Measurements from ENCODE around the gene CDC26. TPM values are rescaled to one million over a fixed set of nuclear protein-coding genes. Genes with fewer than 3 reads are reported as not detected.

The CDC26 gene
- total RNA-seq, 4 donors from 2014 or later, result 15.7 to 43.8 (median 30.8) TPM

- 20 to 60% methylated on average over 1 to 3 of the region's 3 CpGs for WGBS, 2 donors (ENCODE audit: low coverage in 1 of 2)
- DNase-seq, result no peak
- no peaks in the 10 kb centered on the region for H3K4me1 ChIP-seq
- intact Hi-C loops (cut with DNase I; ENCODE audit: low total_unique reads) (no loop called here), in situ Hi-C loops (cut with MboI; ENCODE audit: low pct_ligation_motif_present in 1 of 4, low pct_unique_long_range_greater_than_20kb in 1 of 4, low sequenced_read_pairs in 3 of 4) (loop anchor here in 3 of 4 donors (10.0 to 25.0 kb wide), 2 partner anchors 94 to 352 kb away; partner anchors contain the start of gene ALAD (in 1 of the 3))
- H3K9me3 ChIP-seq, result no peaks in the 10 kb centered on the region
- H3K36me3 ChIP-seq, result no peaks in the 10 kb centered on the region
- H3K27me3 ChIP-seq, result no peaks in the 10 kb centered on the region
- TF ChIP-seq EP300 (IDR thresholded peaks at IDR 0.05; ENCODE audit: low read depth) (no peak), POLR2AphosphoS5 (IDR thresholded peaks at IDR 0.05) (no peak), CTCF (IDR thresholded peaks at IDR 0.05) (no peak), POLR2A (IDR thresholded peaks at IDR 0.05) (no peak)
- no peak overlapping the region for H3K4me3 ChIP-seq
- H3K27ac ChIP-seq, result no peak overlapping the region
These were observed 35.2 kb upstream of the CDC26 start for GRCh38 chr9:113310538-113310937.

- Histone ChIP-seq H3K4me3 (no peak overlapping the region), H3K36me3 (no peaks in the 10 kb centered on the region), H3K9me3 (no peaks in the 10 kb centered on the region), H3K27ac (no peak overlapping the region), H3K27me3 (no peaks in the 10 kb centered on the region), H3K4me1 (no peaks in the 10 kb centered on the region)
- peak; percentile 41 for DNase-seq
- in situ Hi-C loops (cut with MboI; ENCODE audit: low pct_ligation_motif_present in 1 of 4, low pct_unique_long_range_greater_than_20kb in 1 of 4, low sequenced_read_pairs in 3 of 4), result loop anchor here in 3 of 4 donors (10.0 to 25.0 kb wide), 2 partner anchors 95 to 353 kb away; partner anchors contain the start of gene ALAD (in 1 of the 3)
- WGBS, 2 donors (ENCODE audit: low coverage in 1 of 2), result 2 to 9% methylated on average over 2 of the region's 2 CpGs
- no peak for TF ChIP-seq EP300 (IDR thresholded peaks at IDR 0.05; ENCODE audit: low read depth)
- TF ChIP-seq CTCF (IDR thresholded peaks at IDR 0.05), result peak; percentile 61 to 74 (median 68)
- intact Hi-C loops (cut with DNase I; ENCODE audit: low total_unique reads), result no loop called here
These were observed 33.9 kb upstream of the CDC26 start for GRCh38 chr9:113309204-113309813.

- Histone ChIP-seq H3K9me3 (no peaks in the 10 kb centered on the region), H3K27me3 (no peaks in the 10 kb centered on the region), H3K36me3 (no peaks in the 10 kb centered on the region), H3K27ac (no peak overlapping the region), H3K4me1 (peaks cover 0 to 3% (median 0%) of the 10 kb centered on the region in 4 donors), H3K4me3 (no peak overlapping the region)
- TF ChIP-seq CTCF (IDR thresholded peaks at IDR 0.05) (no peak), POLR2AphosphoS5 (IDR thresholded peaks at IDR 0.05) (no peak), POLR2A (IDR thresholded peaks at IDR 0.05) (no peak), EP300 (IDR thresholded peaks at IDR 0.05; ENCODE audit: low read depth) (no peak)
- intact Hi-C loops (cut with DNase I; ENCODE audit: low total_unique reads), result no loop called here
- DNase-seq, result no peak
- in situ Hi-C loops (cut with MboI; ENCODE audit: low pct_ligation_motif_present in 1 of 4, low pct_unique_long_range_greater_than_20kb in 1 of 4, low sequenced_read_pairs in 3 of 4), result loop anchor here in 3 of 4 donors (10.0 to 25.0 kb wide), 2 partner anchors 97 to 355 kb away; partner anchors contain the start of gene ALAD (in 1 of the 3)
- 43 to 72% methylated on average over 1 to 8 of the region's 8 CpGs for WGBS, 2 donors (ENCODE audit: low coverage in 1 of 2)
These were observed 32.1 kb upstream of the CDC26 start for GRCh38 chr9:113307396-113307975.

GRCh38 chr9:113306566-113306965 is 31.2 kb upstream of the CDC26 start:
- intact Hi-C loops (cut with DNase I; ENCODE audit: low total_unique reads), result no loop called here
- TF ChIP-seq CTCF (IDR thresholded peaks at IDR 0.05) (no peak), EP300 (IDR thresholded peaks at IDR 0.05; ENCODE audit: low read depth) (no peak), POLR2AphosphoS5 (IDR thresholded peaks at IDR 0.05) (no peak), POLR2A (IDR thresholded peaks at IDR 0.05) (no peak)
- Histone ChIP-seq H3K4me1 (peaks cover 0 to 3% (median 0%) of the 10 kb centered on the region in 4 donors), H3K9me3 (no peaks in the 10 kb centered on the region), H3K27me3 (no peaks in the 10 kb centered on the region), H3K27ac (no peak overlapping the region), H3K4me3 (no peak overlapping the region), H3K36me3 (no peaks in the 10 kb centered on the region)
- in situ Hi-C loops (cut with MboI; ENCODE audit: low pct_ligation_motif_present in 1 of 4, low pct_unique_long_range_greater_than_20kb in 1 of 4, low sequenced_read_pairs in 3 of 4), result loop anchor here in 3 of 4 donors (10.0 to 25.0 kb wide), 2 partner anchors 98 to 356 kb away; partner anchors contain the start of gene ALAD (in 1 of the 3)
- 67 to 84% methylated on average over 1 of the region's 1 CpG for WGBS, 2 donors (ENCODE audit: low coverage in 1 of 2)
- no peak for DNase-seq

Measured in transverse colon (tissue), 4 donors.